Astrocyte (in vitro differentiated cells and primary cell): ENCODE data around the gene FSD1. TPM values are rescaled to one million over a fixed set of nuclear protein-coding genes. Genes with fewer than 3 reads are reported as not detected.

Experiments used
- DNase-seq: peaks from one replicate; pipeline ENCODE4 v3.0.0-alpha.2; 2010; ENCODE audit warnings: low read depth
- FAIRE-seq: peaks from 2 replicates; lab custom pipeline; 2011; peaks lifted over from hg19 to GRCh38; lab: Jason Lieb, UNC
- H2AFZ ChIP-seq: 2 replicates; pipeline ENCODE4 v1.6.0; 2012; ENCODE audit warnings: low read depth, low read length, inconsistent platforms
- H3K27ac ChIP-seq: 2 replicates; pipeline ENCODE4 v1.5.1; 2011; ENCODE audit warnings: low read depth, low read length, inconsistent platforms
- H3K27me3 ChIP-seq: 2 replicates; pipeline ENCODE4 v1.6.0; 2011; ENCODE audit warnings: low read length, inconsistent platforms; ENCODE audit not compliant: insufficient read depth
- H3K36me3 ChIP-seq: 2 replicates; pipeline ENCODE4 v1.5.1; 2011; ENCODE audit warnings: low read length, inconsistent platforms; ENCODE audit not compliant: insufficient read depth
- H3K4me1 ChIP-seq: 2 replicates; pipeline ENCODE4 v1.5.1; 2011; ENCODE audit warnings: low read length, inconsistent platforms; ENCODE audit not compliant: insufficient read depth
- H3K4me2 ChIP-seq: 2 replicates; pipeline ENCODE4 v1.6.0; 2012; ENCODE audit warnings: low read length, inconsistent platforms
- H3K4me3 ChIP-seq: 2 replicates; pipeline ENCODE4 v1.5.1; 2011; ENCODE audit warnings: low read depth, mild to moderate bottlenecking, low read length, inconsistent platforms; ENCODE audit not compliant: insufficient read depth
- H3K79me2 ChIP-seq: 2 replicates; pipeline ENCODE4 v1.6.0; 2012; ENCODE audit warnings: mild to moderate bottlenecking, low read length, inconsistent platforms; ENCODE audit not compliant: insufficient read depth
- H3K9ac ChIP-seq: 2 replicates; pipeline ENCODE4 v1.6.0; 2012; ENCODE audit warnings: mild to moderate bottlenecking, low read length, inconsistent platforms
- H3K9me3 ChIP-seq: 2 replicates; pipeline ENCODE4 v1.5.1; 2012; ENCODE audit warnings: low read depth, mild to moderate bottlenecking, low read length, inconsistent platforms; ENCODE audit not compliant: insufficient read depth
- H4K20me1 ChIP-seq: 2 replicates; pipeline ENCODE4 v1.6.0; 2012; ENCODE audit warnings: low read length, inconsistent platforms; ENCODE audit not compliant: insufficient read depth
- H3K27ac Mint-ChIP-seq: one replicate; pipeline ENCODE4 v1.8.0; 2021; ENCODE audit warnings: mild to moderate bottlenecking, mixed read lengths; ENCODE audit not compliant: unreplicated experiment
- H3K27me3 Mint-ChIP-seq: one replicate; pipeline ENCODE4 v1.8.0; 2021; ENCODE audit warnings: low read depth, mixed read lengths; ENCODE audit not compliant: unreplicated experiment
- H3K36me3 Mint-ChIP-seq: one replicate; pipeline ENCODE4 v1.8.0; 2021; ENCODE audit warnings: low read depth, mixed read lengths; ENCODE audit not compliant: unreplicated experiment
- H3K4me1 Mint-ChIP-seq: one replicate; pipeline ENCODE4 v1.8.0; 2021; ENCODE audit warnings: low read depth, mixed read lengths; ENCODE audit not compliant: unreplicated experiment
- H3K4me3 Mint-ChIP-seq: one replicate; pipeline ENCODE4 v1.8.0; 2021; ENCODE audit warnings: mild to moderate bottlenecking, moderate library complexity, mixed read lengths; ENCODE audit not compliant: unreplicated experiment
- H3K9me3 Mint-ChIP-seq: one replicate; pipeline ENCODE4 v1.8.0; 2021; ENCODE audit warnings: mild to moderate bottlenecking, mixed read lengths; ENCODE audit not compliant: unreplicated experiment
- EZH2 ChIP-seq: IDR thresholded peaks from 2 replicates; pipeline ENCODE4 v1.6.1; 2012; ENCODE audit warnings: mild to moderate bottlenecking, low read length, inconsistent platforms; ENCODE audit not compliant: insufficient read depth
- total RNA-seq: library from RNA; stranded (reverse); gene quantifications from 2 replicates; pipeline ENCODE4 v1.2.1, GENCODE V29; 2021
- TF ChIP-seq, protein P1 (sequence below): IDR thresholded peaks from 2 replicates; pipeline ENCODE4 v1.5.1; 2011; ENCODE audit warnings: low read depth, mild to moderate bottlenecking, inconsistent platforms, low read length, moderate library complexity; ENCODE audit not compliant: insufficient read depth

FSD1 gene
- total RNA-seq, 1 donor from 2014 or later, result 15.1 TPM

DNA sequence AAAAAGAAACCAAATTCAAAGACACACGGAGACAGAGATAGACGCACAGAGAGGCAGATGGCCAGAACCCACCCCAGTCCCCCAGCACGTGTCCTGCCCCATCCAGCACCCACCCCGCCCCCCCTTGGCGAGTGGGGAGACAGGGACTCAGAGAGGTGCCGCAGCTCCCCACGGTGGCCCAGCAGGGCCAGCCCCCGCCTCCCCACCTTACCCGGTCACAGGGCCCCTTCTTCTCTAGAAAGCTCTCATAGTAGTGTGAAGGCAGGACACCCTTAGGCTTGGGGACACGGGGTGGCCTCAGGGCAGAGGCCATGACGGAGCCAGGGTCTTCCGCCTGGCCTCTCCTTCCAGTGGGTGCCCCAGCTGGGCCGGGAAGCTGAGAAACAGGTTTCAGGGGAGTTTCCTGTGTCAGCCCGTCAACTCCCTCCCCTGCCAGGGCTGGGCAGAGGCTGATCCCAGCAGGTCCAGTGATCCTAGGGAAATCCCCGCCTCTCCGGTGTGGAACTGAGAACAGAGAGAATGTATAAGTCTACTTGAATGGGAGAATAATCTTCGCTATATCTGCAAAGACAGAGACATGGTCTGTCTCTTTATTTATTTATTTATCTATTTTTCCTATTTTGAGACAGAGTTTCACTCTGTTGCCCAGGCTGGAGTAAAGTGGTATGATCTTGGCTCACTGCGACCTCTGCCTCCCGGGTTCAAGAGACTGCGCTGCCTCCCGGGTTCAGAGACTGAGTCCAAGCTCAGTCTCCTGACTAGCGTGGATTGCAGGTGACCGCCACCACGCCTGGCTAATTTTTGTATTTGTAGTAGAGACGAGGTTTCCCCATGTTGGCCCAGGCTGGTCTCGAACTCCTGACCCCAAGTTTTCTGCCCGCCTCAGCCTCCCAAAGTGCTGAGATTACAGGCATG, 34.3 kb downstream of the FSD1 start, which contains the start of gene STAP2:
Gene STAP2, minus strand, starts transcription at position 387 of the 915 bp plus-strand sequence. Its CDS starts 74 bp downstream, at position 313.
- Histone ChIP-seq H2AFZ (peak within 1 kb of the TSS; percentile 81), H3K36me3 (no peaks in the 10 kb centered on the region), H3K79me2 (no peaks in the 10 kb centered on the region), H3K27ac (no peak within 1 kb of the TSS), H3K4me3 (peak within 1 kb of the TSS; percentile 52), H4K20me1 (no peaks in the 10 kb centered on the region), H3K27me3 (no peaks in the 10 kb centered on the region), H3K9me3 (no peaks in the 10 kb centered on the region), H3K9ac (peak within 1 kb of the TSS; percentile 67), H3K4me2 (peak within 1 kb of the TSS; percentile 87), H3K4me1 (peaks cover 12% of the 10 kb centered on the region)
- TF ChIP-seq, protein P1, sequence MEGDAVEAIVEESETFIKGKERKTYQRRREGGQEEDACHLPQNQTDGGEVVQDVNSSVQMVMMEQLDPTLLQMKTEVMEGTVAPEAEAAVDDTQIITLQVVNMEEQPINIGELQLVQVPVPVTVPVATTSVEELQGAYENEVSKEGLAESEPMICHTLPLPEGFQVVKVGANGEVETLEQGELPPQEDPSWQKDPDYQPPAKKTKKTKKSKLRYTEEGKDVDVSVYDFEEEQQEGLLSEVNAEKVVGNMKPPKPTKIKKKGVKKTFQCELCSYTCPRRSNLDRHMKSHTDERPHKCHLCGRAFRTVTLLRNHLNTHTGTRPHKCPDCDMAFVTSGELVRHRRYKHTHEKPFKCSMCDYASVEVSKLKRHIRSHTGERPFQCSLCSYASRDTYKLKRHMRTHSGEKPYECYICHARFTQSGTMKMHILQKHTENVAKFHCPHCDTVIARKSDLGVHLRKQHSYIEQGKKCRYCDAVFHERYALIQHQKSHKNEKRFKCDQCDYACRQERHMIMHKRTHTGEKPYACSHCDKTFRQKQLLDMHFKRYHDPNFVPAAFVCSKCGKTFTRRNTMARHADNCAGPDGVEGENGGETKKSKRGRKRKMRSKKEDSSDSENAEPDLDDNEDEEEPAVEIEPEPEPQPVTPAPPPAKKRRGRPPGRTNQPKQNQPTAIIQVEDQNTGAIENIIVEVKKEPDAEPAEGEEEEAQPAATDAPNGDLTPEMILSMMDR, result no peak
- no peak for TF ChIP-seq EZH2
- DNase-seq (no peak), FAIRE-seq (no peak)
- Mint-ChIP-seq H3K4me1 (peaks cover 5% of the 10 kb centered on the region), H3K9me3 (peaks cover 9% of the 10 kb centered on the region), H3K4me3 (no peak within 1 kb of the TSS), H3K36me3 (peaks cover 3% of the 10 kb centered on the region), H3K27me3 (peaks cover 5% of the 10 kb centered on the region), H3K27ac (peak within 1 kb of the TSS; percentile 47)

DNA sequence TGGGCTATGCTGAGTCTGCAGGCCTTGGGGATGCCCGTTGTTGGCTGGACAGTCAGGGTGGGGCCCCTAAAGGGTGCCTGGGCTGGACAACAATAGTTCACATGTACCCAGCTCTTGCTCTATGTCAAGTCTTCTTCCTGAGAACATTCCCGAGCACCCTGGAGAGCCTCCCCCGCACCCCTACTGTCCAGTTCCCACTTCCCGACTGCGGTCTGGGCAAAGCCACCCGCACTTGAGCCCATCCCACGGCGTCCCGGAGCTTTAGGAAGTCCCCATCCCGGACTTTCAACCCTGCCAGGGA, 37.9 kb downstream of the FSD1 start:
- no peak for FAIRE-seq
- TF ChIP-seq, protein P1, result no peak
- no peak for TF ChIP-seq EZH2

More for the DNA sequence above, 37.9 kb downstream of the FSD1 start:
- Histone ChIP-seq H3K4me2 (peak overlapping the region; percentile 99), H3K27ac (peak overlapping the region; percentile 76), H3K27me3 (no peaks in the 10 kb centered on the region), H3K4me1 (peaks cover 19% of the 10 kb centered on the region), H4K20me1 (no peaks in the 10 kb centered on the region), H3K4me3 (peak overlapping the region; percentile 62), H2AFZ (peak overlapping the region; percentile 79), H3K9me3 (no peaks in the 10 kb centered on the region), H3K9ac (peak overlapping the region; percentile 85), H3K79me2 (no peaks in the 10 kb centered on the region), H3K36me3 (no peaks in the 10 kb centered on the region)
- DNase-seq, result no peak
- H3K4me1 Mint-ChIP-seq, result peaks cover 5% of the 10 kb centered on the region
- peaks cover 5% of the 10 kb centered on the region for H3K27me3 Mint-ChIP-seq
- H3K36me3 Mint-ChIP-seq, result peaks cover 5% of the 10 kb centered on the region
- peak overlapping the region; percentile 75 for H3K27ac Mint-ChIP-seq
- peaks cover 1% of the 10 kb centered on the region for H3K9me3 Mint-ChIP-seq
- peak overlapping the region; percentile 91 for H3K4me3 Mint-ChIP-seq
